ENCODE results near the gene UBE2E3. TPM values are rescaled to one million over a fixed set of nuclear protein-coding genes. Genes with fewer than 3 reads are reported as not detected.

UBE2E3 gene
- total RNA-seq, 1 experiment from 2014 or later: 76.3 TPM

- no peak overlapping the region for H3K27ac Mint-ChIP-seq
- TF ChIP-seq USF1 (CRISPR knock-in tag; IDR thresholded peaks at IDR 0.05) (no peak), SOX15 (CRISPR knock-in tag; IDR thresholded peaks at IDR 0.05) (no peak), IRF1 (CRISPR knock-in tag; IDR thresholded peaks at IDR 0.05) (no peak), HMGXB4 (CRISPR knock-in tag; IDR thresholded peaks at IDR 0.05) (no peak), ZNF138 (CRISPR knock-in tag; conservative IDR thresholded peaks at IDR 0.05) (no peak), SMAD4 (CRISPR knock-in tag; IDR thresholded peaks at IDR 0.05) (no peak)
- H3K36me3 Mint-ChIP-seq: no peaks in the 10 kb centered on the region
- no peaks in the 10 kb centered on the region for H3K9me3 Mint-ChIP-seq
- DNase-seq (ENCODE audit: low spot score): no peak
- no peaks in the 10 kb centered on the region for H3K27me3 Mint-ChIP-seq (ENCODE audit: low read depth)
- CTCF ChIA-PET: no interaction called here
- ATAC-seq: no peak
- no peaks in the 10 kb centered on the region for H3K4me1 Mint-ChIP-seq
- H3K4me3 Mint-ChIP-seq: no peak overlapping the region
- POLR2A ChIA-PET: no interaction called here
These were observed 26.9 kb upstream of the UBE2E3 start for GRCh38 chr2:180953550-180953949.

- Mint-ChIP-seq H3K4me1 (no peaks in the 10 kb centered on the region), H3K27ac (no peak overlapping the region), H3K9me3 (no peaks in the 10 kb centered on the region), H3K27me3 (ENCODE audit: low read depth) (no peaks in the 10 kb centered on the region), H3K36me3 (no peaks in the 10 kb centered on the region), H3K4me3 (no peak overlapping the region)
- ATAC-seq (no peak), DNase-seq (ENCODE audit: low spot score) (no peak)
- CTCF ChIA-PET: no interaction called here
- POLR2A ChIA-PET: no interaction called here
- TF ChIP-seq ZNF232 (CRISPR knock-in tag; IDR thresholded peaks at IDR 0.05): no peak
- no peak for TF ChIP-seq STAT6 (CRISPR knock-in tag; conservative IDR thresholded peaks at IDR 0.05; ENCODE audit: low read depth)
- TF ChIP-seq HMGA2 (CRISPR knock-in tag; IDR thresholded peaks at IDR 0.05): no peak
- no peak for TF ChIP-seq GRHL2 (CRISPR knock-in tag; IDR thresholded peaks at IDR 0.05; ENCODE audit: insufficient replicate concordance, severe bottlenecking)
- no peak for TF ChIP-seq ZBTB43 (CRISPR knock-in tag; IDR thresholded peaks at IDR 0.05)
- no peak for TF ChIP-seq FOXK1 (CRISPR knock-in tag; IDR thresholded peaks at IDR 0.05)
- TF ChIP-seq CBFB (CRISPR knock-in tag; IDR thresholded peaks at IDR 0.05; ENCODE audit: low read depth): no peak
- TF ChIP-seq E2F4 (CRISPR knock-in tag; IDR thresholded peaks at IDR 0.05; ENCODE audit: borderline replicate concordance, low read depth): no peak
- no peak for TF ChIP-seq MYBL2 (CRISPR knock-in tag; IDR thresholded peaks at IDR 0.05)
- TF ChIP-seq CREM (CRISPR knock-in tag; IDR thresholded peaks at IDR 0.05): no peak
- TF ChIP-seq CDX4 (CRISPR knock-in tag; IDR thresholded peaks at IDR 0.05; ENCODE audit: borderline replicate concordance): no peak
- no peak for TF ChIP-seq GABPB1 (CRISPR knock-in tag; IDR thresholded peaks at IDR 0.05)
These were observed 25.3 kb upstream of the UBE2E3 start for GRCh38 chr2:180955101-180955500.
